Gastroesophageal sphincter (tissue), 3 donors: ENCODE data around the gene GPATCH1.

ENCODE experiments used
- CTCF ChIP-seq, 4 experiments: fragments of 200-600 bp in 2 of 4; fragments of 450-650 bp in 2 of 4; sonication (generic) in 1 of 4; IDR thresholded peaks; one replicate each; pipeline ENCODE4 v1.5.1; 2017 to 2019; ENCODE audit warnings: antibody characterized with exemption in 4 of 4, mild to moderate bottlenecking in 2 of 4, moderate library complexity in 2 of 4
- EP300 ChIP-seq: sonication (generic); formaldehyde crosslinking; IDR thresholded peaks from one replicate; pipeline ENCODE4 v1.6.1; 2017; ENCODE audit warnings: antibody characterized with exemption, mild to moderate bottlenecking
- POLR2A ChIP-seq, 2 donors: fragments of 450-650 bp; IDR thresholded peaks; one replicate each; pipeline ENCODE4 v1.6.1; 2017; ENCODE audit warnings: antibody characterized with exemption in 2 of 2, mild to moderate bottlenecking in 2 of 2, moderate library complexity in 1 of 2
- POLR2AphosphoS5 ChIP-seq: sonication (generic); formaldehyde crosslinking; IDR thresholded peaks from one replicate; pipeline ENCODE4 v1.6.1; 2017; ENCODE audit warnings: antibody characterized with exemption

GRCh38 chr19:33066543-33066942 lies 14.4 kb upstream of the GPATCH1 start:
- no peak for TF ChIP-seq CTCF (IDR thresholded peaks at IDR 0.05)
- TF ChIP-seq POLR2A (IDR thresholded peaks at IDR 0.05), result no peak
- no peak for TF ChIP-seq POLR2AphosphoS5
- TF ChIP-seq EP300, result no peak
